NCI-H1105 (cell line): ENCODE measurements around the gene SLC22A31.

Experiments
- DNase-seq: peaks from one replicate; lab custom pipeline; 2025; lab: John Stamatoyannopoulos, UW

The SLC22A31 gene

GRCh38 chr16:89164847-89165680 is 35.3 kb downstream of the SLC22A31 start:
- no peak for DNase-seq

- DNase-seq = no peak
These were observed 35.9 kb downstream of the SLC22A31 start for GRCh38 chr16:89164436-89164835.

GRCh38 chr16:89163297-89163696 is 37.0 kb downstream of the SLC22A31 start:
- no peak for DNase-seq

GRCh38 chr16:89161763-89162713 is 38.3 kb downstream of the SLC22A31 start:
- DNase-seq = no peak

GRCh38 chr16:89160977-89161701 is 39.2 kb downstream of the SLC22A31 start:
- DNase-seq = no peak

- no peak for DNase-seq
These were observed 40.4 kb downstream of the SLC22A31 start for GRCh38 chr16:89159850-89160354.

- no peak for DNase-seq
These were observed 41.1 kb downstream of the SLC22A31 start for GRCh38 chr16:89159066-89159849.

GRCh38 chr16:89157778-89158177 is 42.6 kb downstream of the SLC22A31 start:
- no peak for DNase-seq

GRCh38 chr16:89156740-89157645 is 43.3 kb downstream of the SLC22A31 start:
- no peak for DNase-seq

- no peak for DNase-seq
These were observed 44.2 kb downstream of the SLC22A31 start for GRCh38 chr16:89155851-89156739.

GRCh38 chr16:89155184-89155679 is 45.1 kb downstream of the SLC22A31 start:
- no peak for DNase-seq

- no peak for DNase-seq
These were observed 45.8 kb downstream of the SLC22A31 start for GRCh38 chr16:89154390-89155183.

- DNase-seq = no peak
These were observed 46.5 kb downstream of the SLC22A31 start for GRCh38 chr16:89153848-89154271.

GRCh38 chr16:89152831-89153700 is 47.3 kb downstream of the SLC22A31 start:
- no peak for DNase-seq

- no peak for DNase-seq
These were observed 49.4 kb downstream of the SLC22A31 start for GRCh38 chr16:89150981-89151380.

- DNase-seq = peak; percentile 37
These were observed 50.1 kb downstream of the SLC22A31 start for GRCh38 chr16:89150090-89150835.
